WTC11 (cell line): Measurements from ENCODE around the gene DNAJA4. TPM values are rescaled to one million over a fixed set of nuclear protein-coding genes. Genes with fewer than 3 reads are reported as not detected.

Source experiments
- ATAC-seq: fragments of 200-7000 bp; cut with Tn5 transposase; 2 replicates; pipeline ENCODE4 v1.10.0; 2021; ENCODE audit warnings: mild to moderate bottlenecking, moderate library complexity
- CTCF ChIA-PET: fragments of 300-600 bp; sonication (Branson Sonifier 250); formaldehyde crosslinking; loops from one replicate; lab custom pipeline; 2021; ENCODE audit warnings: antibody characterized with exemption; lab: Charles Lee
- POLR2A ChIA-PET: fragments of 350-600 bp; sonication (Branson Sonifier 250); formaldehyde crosslinking; loops from one replicate; lab custom pipeline; 2021; ENCODE audit warnings: antibody characterized with exemption; lab: Charles Lee
- DNase-seq: peaks from one replicate; pipeline ENCODE4 v3.0.0; 2021; ENCODE audit warnings: low spot score
- H3K27ac Mint-ChIP-seq: 2 replicates; pipeline ENCODE4 v1.8.0; 2021; ENCODE audit warnings: mixed read lengths
- H3K27me3 Mint-ChIP-seq: 2 replicates; pipeline ENCODE4 v1.8.0; 2021; ENCODE audit warnings: low read depth, mild to moderate bottlenecking, moderate library complexity, mixed read lengths
- H3K36me3 Mint-ChIP-seq: 2 replicates; pipeline ENCODE4 v1.8.0; 2021; ENCODE audit warnings: mixed read lengths
- H3K4me1 Mint-ChIP-seq: 2 replicates; pipeline ENCODE4 v1.8.0; 2022; ENCODE audit warnings: mixed read lengths
- H3K4me3 Mint-ChIP-seq: 2 replicates; pipeline ENCODE4 v1.8.0; 2021; ENCODE audit warnings: mild to moderate bottlenecking, moderate library complexity, mixed read lengths
- H3K9me3 Mint-ChIP-seq: 2 replicates; pipeline ENCODE4 v1.8.0; 2021; ENCODE audit warnings: mixed read lengths
- FOXK1 ChIP-seq: sonication (generic); formaldehyde crosslinking; IDR thresholded peaks from 2 replicates; pipeline ENCODE4 v1.8.0; 2022; ENCODE audit warnings: mild to moderate bottlenecking, moderate library complexity, missing genetic modification reagents
- GRHL2 ChIP-seq: fragments of 250-450 bp; sonication (Bioruptor Pico); IDR thresholded peaks from 2 replicates; pipeline ENCODE4 v1.8.0; 2022; ENCODE audit warnings: mild to moderate bottlenecking, moderate library complexity; ENCODE audit not compliant: insufficient replicate concordance, severe bottlenecking
- NFE2L1 ChIP-seq: sonication (generic); formaldehyde crosslinking; IDR thresholded peaks from 2 replicates; pipeline ENCODE4 v1.8.1; 2023; ENCODE audit warnings: missing genetic modification reagents
- ZNF121 ChIP-seq: sonication (generic); formaldehyde crosslinking; IDR thresholded peaks from 2 replicates; pipeline ENCODE4 v1.8.0; 2023; ENCODE audit warnings: missing genetic modification reagents
- ZNF232 ChIP-seq: sonication (generic); formaldehyde crosslinking; IDR thresholded peaks from 2 replicates; pipeline ENCODE4 v1.8.0; 2022; ENCODE audit warnings: mild to moderate bottlenecking, missing genetic modification reagents
- ZNF396 ChIP-seq: fragments of 250-450 bp; sonication (Bioruptor Pico); IDR thresholded peaks from 2 replicates; pipeline ENCODE4 v1.8.0; 2021; ENCODE audit warnings: mild to moderate bottlenecking, moderate library complexity, borderline replicate concordance
- total RNA-seq: library from RNA; stranded (reverse); gene quantifications from 3 replicates; pipeline ENCODE4 v1.2.3, GENCODE V29; 2021
- TF ChIP-seq, protein P1 (sequence below): sonication (generic); formaldehyde crosslinking; IDR thresholded peaks from 2 replicates; pipeline ENCODE4 v1.8.1; 2023; ENCODE audit warnings: mild to moderate bottlenecking, missing genetic modification reagents, borderline replicate concordance
- TF ChIP-seq, protein P2 (sequence below): sonication (generic); formaldehyde crosslinking; IDR thresholded peaks from 2 replicates; pipeline ENCODE4 v1.8.0; 2023; ENCODE audit warnings: missing genetic modification reagents, mild to moderate bottlenecking, borderline replicate concordance
- TF ChIP-seq, protein P3 (sequence below): fragments of 250-450 bp; sonication (Bioruptor Pico); IDR thresholded peaks from 2 replicates; pipeline ENCODE4 v1.9.0; 2021; ENCODE audit warnings: mild to moderate bottlenecking
- TF ChIP-seq, protein P4 (sequence below): sonication (generic); formaldehyde crosslinking; IDR thresholded peaks from 2 replicates; pipeline ENCODE4 v1.8.0; 2023; ENCODE audit warnings: mild to moderate bottlenecking, missing genetic modification reagents

Gene DNAJA4
- total RNA-seq, 1 experiment from 2014 or later: 7.8 TPM

- TF ChIP-seq, protein P1, sequence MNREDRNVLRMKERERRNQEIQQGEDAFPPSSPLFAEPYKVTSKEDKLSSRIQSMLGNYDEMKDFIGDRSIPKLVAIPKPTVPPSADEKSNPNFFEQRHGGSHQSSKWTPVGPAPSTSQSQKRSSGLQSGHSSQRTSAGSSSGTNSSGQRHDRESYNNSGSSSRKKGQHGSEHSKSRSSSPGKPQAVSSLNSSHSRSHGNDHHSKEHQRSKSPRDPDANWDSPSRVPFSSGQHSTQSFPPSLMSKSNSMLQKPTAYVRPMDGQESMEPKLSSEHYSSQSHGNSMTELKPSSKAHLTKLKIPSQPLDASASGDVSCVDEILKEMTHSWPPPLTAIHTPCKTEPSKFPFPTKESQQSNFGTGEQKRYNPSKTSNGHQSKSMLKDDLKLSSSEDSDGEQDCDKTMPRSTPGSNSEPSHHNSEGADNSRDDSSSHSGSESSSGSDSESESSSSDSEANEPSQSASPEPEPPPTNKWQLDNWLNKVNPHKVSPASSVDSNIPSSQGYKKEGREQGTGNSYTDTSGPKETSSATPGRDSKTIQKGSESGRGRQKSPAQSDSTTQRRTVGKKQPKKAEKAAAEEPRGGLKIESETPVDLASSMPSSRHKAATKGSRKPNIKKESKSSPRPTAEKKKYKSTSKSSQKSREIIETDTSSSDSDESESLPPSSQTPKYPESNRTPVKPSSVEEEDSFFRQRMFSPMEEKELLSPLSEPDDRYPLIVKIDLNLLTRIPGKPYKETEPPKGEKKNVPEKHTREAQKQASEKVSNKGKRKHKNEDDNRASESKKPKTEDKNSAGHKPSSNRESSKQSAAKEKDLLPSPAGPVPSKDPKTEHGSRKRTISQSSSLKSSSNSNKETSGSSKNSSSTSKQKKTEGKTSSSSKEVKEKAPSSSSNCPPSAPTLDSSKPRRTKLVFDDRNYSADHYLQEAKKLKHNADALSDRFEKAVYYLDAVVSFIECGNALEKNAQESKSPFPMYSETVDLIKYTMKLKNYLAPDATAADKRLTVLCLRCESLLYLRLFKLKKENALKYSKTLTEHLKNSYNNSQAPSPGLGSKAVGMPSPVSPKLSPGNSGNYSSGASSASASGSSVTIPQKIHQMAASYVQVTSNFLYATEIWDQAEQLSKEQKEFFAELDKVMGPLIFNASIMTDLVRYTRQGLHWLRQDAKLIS (CRISPR knock-in tag): no peak
- TF ChIP-seq, protein P2, sequence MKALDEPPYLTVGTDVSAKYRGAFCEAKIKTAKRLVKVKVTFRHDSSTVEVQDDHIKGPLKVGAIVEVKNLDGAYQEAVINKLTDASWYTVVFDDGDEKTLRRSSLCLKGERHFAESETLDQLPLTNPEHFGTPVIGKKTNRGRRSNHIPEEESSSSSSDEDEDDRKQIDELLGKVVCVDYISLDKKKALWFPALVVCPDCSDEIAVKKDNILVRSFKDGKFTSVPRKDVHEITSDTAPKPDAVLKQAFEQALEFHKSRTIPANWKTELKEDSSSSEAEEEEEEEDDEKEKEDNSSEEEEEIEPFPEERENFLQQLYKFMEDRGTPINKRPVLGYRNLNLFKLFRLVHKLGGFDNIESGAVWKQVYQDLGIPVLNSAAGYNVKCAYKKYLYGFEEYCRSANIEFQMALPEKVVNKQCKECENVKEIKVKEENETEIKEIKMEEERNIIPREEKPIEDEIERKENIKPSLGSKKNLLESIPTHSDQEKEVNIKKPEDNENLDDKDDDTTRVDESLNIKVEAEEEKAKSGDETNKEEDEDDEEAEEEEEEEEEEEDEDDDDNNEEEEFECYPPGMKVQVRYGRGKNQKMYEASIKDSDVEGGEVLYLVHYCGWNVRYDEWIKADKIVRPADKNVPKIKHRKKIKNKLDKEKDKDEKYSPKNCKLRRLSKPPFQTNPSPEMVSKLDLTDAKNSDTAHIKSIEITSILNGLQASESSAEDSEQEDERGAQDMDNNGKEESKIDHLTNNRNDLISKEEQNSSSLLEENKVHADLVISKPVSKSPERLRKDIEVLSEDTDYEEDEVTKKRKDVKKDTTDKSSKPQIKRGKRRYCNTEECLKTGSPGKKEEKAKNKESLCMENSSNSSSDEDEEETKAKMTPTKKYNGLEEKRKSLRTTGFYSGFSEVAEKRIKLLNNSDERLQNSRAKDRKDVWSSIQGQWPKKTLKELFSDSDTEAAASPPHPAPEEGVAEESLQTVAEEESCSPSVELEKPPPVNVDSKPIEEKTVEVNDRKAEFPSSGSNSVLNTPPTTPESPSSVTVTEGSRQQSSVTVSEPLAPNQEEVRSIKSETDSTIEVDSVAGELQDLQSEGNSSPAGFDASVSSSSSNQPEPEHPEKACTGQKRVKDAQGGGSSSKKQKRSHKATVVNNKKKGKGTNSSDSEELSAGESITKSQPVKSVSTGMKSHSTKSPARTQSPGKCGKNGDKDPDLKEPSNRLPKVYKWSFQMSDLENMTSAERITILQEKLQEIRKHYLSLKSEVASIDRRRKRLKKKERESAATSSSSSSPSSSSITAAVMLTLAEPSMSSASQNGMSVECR (CRISPR knock-in tag): no peak
- TF ChIP-seq ZNF396 (CRISPR knock-in tag) (no peak), ZNF232 (CRISPR knock-in tag) (no peak), FOXK1 (CRISPR knock-in tag) (no peak)
These were observed 55.8 kb downstream of the DNAJA4 start (continued) for GRCh38 chr15:78320183-78320582.

GRCh38 chr15:78321041-78321570, 56.7 kb downstream of the DNAJA4 start:
- CTCF ChIA-PET: interaction anchor here (0.6 to 2.5 kb wide), 7 partner anchors 10 to 102 kb away, joined by 3 to 13 read pairs (median 5); partner anchors contain the start of gene CRABP1
- no peak overlapping the region for H3K27ac Mint-ChIP-seq
- H3K27me3 Mint-ChIP-seq: no peaks in the 10 kb centered on the region
- DNase-seq (no peak), ATAC-seq (peak; percentile 10; the same call in 1 of the 2 replicates)
- H3K36me3 Mint-ChIP-seq: no peaks in the 10 kb centered on the region
- H3K9me3 Mint-ChIP-seq: no peaks in the 10 kb centered on the region
- H3K4me3 Mint-ChIP-seq: no peak overlapping the region
- TF ChIP-seq GRHL2 (CRISPR knock-in tag): no peak
- no peak for TF ChIP-seq ZNF121
- TF ChIP-seq, protein P3, sequence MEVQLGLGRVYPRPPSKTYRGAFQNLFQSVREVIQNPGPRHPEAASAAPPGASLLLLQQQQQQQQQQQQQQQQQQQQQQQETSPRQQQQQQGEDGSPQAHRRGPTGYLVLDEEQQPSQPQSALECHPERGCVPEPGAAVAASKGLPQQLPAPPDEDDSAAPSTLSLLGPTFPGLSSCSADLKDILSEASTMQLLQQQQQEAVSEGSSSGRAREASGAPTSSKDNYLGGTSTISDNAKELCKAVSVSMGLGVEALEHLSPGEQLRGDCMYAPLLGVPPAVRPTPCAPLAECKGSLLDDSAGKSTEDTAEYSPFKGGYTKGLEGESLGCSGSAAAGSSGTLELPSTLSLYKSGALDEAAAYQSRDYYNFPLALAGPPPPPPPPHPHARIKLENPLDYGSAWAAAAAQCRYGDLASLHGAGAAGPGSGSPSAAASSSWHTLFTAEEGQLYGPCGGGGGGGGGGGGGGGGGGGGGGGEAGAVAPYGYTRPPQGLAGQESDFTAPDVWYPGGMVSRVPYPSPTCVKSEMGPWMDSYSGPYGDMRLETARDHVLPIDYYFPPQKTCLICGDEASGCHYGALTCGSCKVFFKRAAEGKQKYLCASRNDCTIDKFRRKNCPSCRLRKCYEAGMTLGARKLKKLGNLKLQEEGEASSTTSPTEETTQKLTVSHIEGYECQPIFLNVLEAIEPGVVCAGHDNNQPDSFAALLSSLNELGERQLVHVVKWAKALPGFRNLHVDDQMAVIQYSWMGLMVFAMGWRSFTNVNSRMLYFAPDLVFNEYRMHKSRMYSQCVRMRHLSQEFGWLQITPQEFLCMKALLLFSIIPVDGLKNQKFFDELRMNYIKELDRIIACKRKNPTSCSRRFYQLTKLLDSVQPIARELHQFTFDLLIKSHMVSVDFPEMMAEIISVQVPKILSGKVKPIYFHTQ (CRISPR knock-in tag): no peak
- TF ChIP-seq, protein P4, sequence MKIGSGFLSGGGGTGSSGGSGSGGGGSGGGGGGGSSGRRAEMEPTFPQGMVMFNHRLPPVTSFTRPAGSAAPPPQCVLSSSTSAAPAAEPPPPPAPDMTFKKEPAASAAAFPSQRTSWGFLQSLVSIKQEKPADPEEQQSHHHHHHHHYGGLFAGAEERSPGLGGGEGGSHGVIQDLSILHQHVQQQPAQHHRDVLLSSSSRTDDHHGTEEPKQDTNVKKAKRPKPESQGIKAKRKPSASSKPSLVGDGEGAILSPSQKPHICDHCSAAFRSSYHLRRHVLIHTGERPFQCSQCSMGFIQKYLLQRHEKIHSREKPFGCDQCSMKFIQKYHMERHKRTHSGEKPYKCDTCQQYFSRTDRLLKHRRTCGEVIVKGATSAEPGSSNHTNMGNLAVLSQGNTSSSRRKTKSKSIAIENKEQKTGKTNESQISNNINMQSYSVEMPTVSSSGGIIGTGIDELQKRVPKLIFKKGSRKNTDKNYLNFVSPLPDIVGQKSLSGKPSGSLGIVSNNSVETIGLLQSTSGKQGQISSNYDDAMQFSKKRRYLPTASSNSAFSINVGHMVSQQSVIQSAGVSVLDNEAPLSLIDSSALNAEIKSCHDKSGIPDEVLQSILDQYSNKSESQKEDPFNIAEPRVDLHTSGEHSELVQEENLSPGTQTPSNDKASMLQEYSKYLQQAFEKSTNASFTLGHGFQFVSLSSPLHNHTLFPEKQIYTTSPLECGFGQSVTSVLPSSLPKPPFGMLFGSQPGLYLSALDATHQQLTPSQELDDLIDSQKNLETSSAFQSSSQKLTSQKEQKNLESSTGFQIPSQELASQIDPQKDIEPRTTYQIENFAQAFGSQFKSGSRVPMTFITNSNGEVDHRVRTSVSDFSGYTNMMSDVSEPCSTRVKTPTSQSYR (CRISPR knock-in tag): no peak
- TF ChIP-seq NFE2L1 (CRISPR knock-in tag): no peak
- POLR2A ChIA-PET: no interaction called here
- H3K4me1 Mint-ChIP-seq: peaks cover 52% of the 10 kb centered on the region
